IMR-90 (cell line): ENCODE measurements around the gene COL2A1. TPM values are rescaled to one million over a fixed set of nuclear protein-coding genes. Genes with fewer than 3 reads are reported as not detected.

Source experiments
- ATAC-seq: fragments of 200-7000 bp; cut with Tn5 transposase; 2 replicates; pipeline ENCODE4 v1.9.1; 2020; ENCODE audit warnings: low read depth, mild to moderate bottlenecking, moderate library complexity
- BruUV-seq: library from RNA; stranded (reverse); fragments of 400-500 nt; replicated peaks from 2 replicates; lab custom pipeline; 2021; lab: Mats Ljungman, UMichigan
- CTCF ChIA-PET: fragments of 300-600 bp; formaldehyde crosslinking; extraction: SDS; loops from one replicate; lab custom pipeline; 2021; ENCODE audit warnings: antibody characterized with exemption; lab: Yijun Ruan, JAX
- POLR2A ChIA-PET: fragments of 300-600 bp; sonication (Branson Sonifier 250); formaldehyde crosslinking; loops from one replicate; lab custom pipeline; 2022; ENCODE audit warnings: antibody characterized with exemption; ENCODE audit not compliant: unreplicated experiment; lab: Charles Lee
- DNase-seq: peaks from one replicate; pipeline ENCODE4 v3.0.0; 2013
- H2AFZ ChIP-seq: replicated peaks from 2 replicates; pipeline ENCODE3; 2013; ENCODE audit warnings: low read length, mild to moderate bottlenecking; ENCODE audit not compliant: poor library complexity
- H2AK5ac ChIP-seq: 2 replicates; pipeline ENCODE4 v1.6.1; 2013; ENCODE audit warnings: low read depth, low read length, inconsistent platforms
- H2AK9ac ChIP-seq: replicated peaks from 2 replicates; pipeline ENCODE3; 2013; ENCODE audit warnings: mild to moderate bottlenecking, low read depth, low read length, moderate library complexity; ENCODE audit not compliant: poor library complexity
- H2BK120ac ChIP-seq: 2 replicates; pipeline ENCODE4 v1.6.1; 2013; ENCODE audit warnings: low read depth, low read length, inconsistent platforms
- H2BK15ac ChIP-seq: 3 replicates; pipeline ENCODE4 v1.6.1; 2013; ENCODE audit warnings: low read depth, low read length, inconsistent platforms
- H2BK20ac ChIP-seq: 2 replicates; pipeline ENCODE4 v1.6.1; 2013; ENCODE audit warnings: low read depth, mild to moderate bottlenecking, inconsistent platforms, low read length, moderate library complexity
- H2BK5ac ChIP-seq: 2 replicates; pipeline ENCODE4 v1.6.1; 2013; ENCODE audit warnings: mild to moderate bottlenecking, low read depth, low read length, inconsistent platforms; ENCODE audit not compliant: poor library complexity, severe bottlenecking
- H3K14ac ChIP-seq: replicated peaks from 2 replicates; pipeline ENCODE4 v1.6.1; 2013; ENCODE audit warnings: low read depth, low read length, inconsistent platforms
- H3K18ac ChIP-seq: 2 replicates; pipeline ENCODE4 v1.6.1; 2013; ENCODE audit warnings: low read depth, low read length, control low read depth
- H3K23ac ChIP-seq: 2 replicates; pipeline ENCODE4 v1.6.1; 2013; ENCODE audit warnings: low read depth, low read length, inconsistent platforms
- H3K27ac ChIP-seq: 2 replicates; pipeline ENCODE4 v1.5.1; 2013; ENCODE audit warnings: mild to moderate bottlenecking, control low read depth, low read length; ENCODE audit not compliant: insufficient read depth
- H3K27me3 ChIP-seq: 2 replicates; pipeline ENCODE4 v1.6.1; 2013; ENCODE audit warnings: low read length; ENCODE audit not compliant: control insufficient read depth, insufficient read depth
- H3K36me3 ChIP-seq: 2 replicates; pipeline ENCODE4 v1.6.1; 2013; ENCODE audit warnings: low read length, mixed read lengths; ENCODE audit not compliant: control insufficient read depth, insufficient read depth
- H3K4ac ChIP-seq: 2 replicates; pipeline ENCODE4 v1.6.1; 2013; ENCODE audit warnings: low read depth, low read length, inconsistent platforms
- H3K4me1 ChIP-seq: 2 replicates; pipeline ENCODE4 v1.6.1; 2013; ENCODE audit warnings: low read length, mixed read lengths; ENCODE audit not compliant: control insufficient read depth, insufficient read depth
- H3K4me2 ChIP-seq: 2 replicates; pipeline ENCODE4 v1.6.1; 2013; ENCODE audit warnings: low read depth, mild to moderate bottlenecking, control low read depth, low read length, moderate library complexity
- H3K4me3 ChIP-seq: 2 replicates; pipeline ENCODE4 v1.5.1; 2013; ENCODE audit warnings: low read depth, mild to moderate bottlenecking, control low read depth, low read length, moderate library complexity; ENCODE audit not compliant: insufficient read depth
- H3K56ac ChIP-seq: 2 replicates; pipeline ENCODE4 v1.6.1; 2013; ENCODE audit warnings: low read length, inconsistent platforms; ENCODE audit not compliant: insufficient read depth; ENCODE audit errors: extremely low read depth
- H3K79me1 ChIP-seq, 2 experiments: 2 replicates each; pipeline ENCODE4 v1.6.1; 2013; ENCODE audit warnings: low read length in 2 of 2, inconsistent platforms in 1 of 2, low read depth in 1 of 2
- H3K9ac ChIP-seq: 2 replicates; pipeline ENCODE4 v1.6.1; 2013; ENCODE audit warnings: low read depth, low read length, control low read depth
- H3K9me1 ChIP-seq: 2 replicates; pipeline ENCODE4 v1.6.1; 2013; ENCODE audit warnings: low read length, inconsistent platforms; ENCODE audit not compliant: insufficient read depth
- H3K9me3 ChIP-seq: 2 replicates; pipeline ENCODE4 v1.6.1; 2013; ENCODE audit warnings: low read length; ENCODE audit not compliant: control insufficient read depth, insufficient read depth
- H4K20me1 ChIP-seq: 2 replicates; pipeline ENCODE4 v1.6.1; 2013; ENCODE audit warnings: low read length, inconsistent platforms; ENCODE audit not compliant: insufficient read depth
- H4K5ac ChIP-seq: 2 replicates; pipeline ENCODE4 v1.6.1; 2013; ENCODE audit warnings: mild to moderate bottlenecking, low read depth, low read length, control low read depth
- H4K8ac ChIP-seq, 2 experiments: 2 replicates each; pipeline ENCODE4 v1.6.1; 2013; ENCODE audit warnings: low read depth in 2 of 2, low read length in 2 of 2, control low read depth in 1 of 2, inconsistent platforms in 1 of 2
- H4K91ac ChIP-seq: 2 replicates; pipeline ENCODE4 v1.6.1; 2013; ENCODE audit warnings: low read depth, low read length, inconsistent platforms; ENCODE audit not compliant: insufficient read depth
- MAFK ChIP-seq: IDR thresholded peaks from 2 replicates; pipeline ENCODE4 v1.6.1; 2012; ENCODE audit warnings: low read depth, low read length, improper control_type of control experiment
- MXI1 ChIP-seq: IDR thresholded peaks from 2 replicates; pipeline ENCODE4 v1.6.1; 2012; ENCODE audit warnings: low read depth, mild to moderate bottlenecking, low read length, moderate library complexity, borderline replicate concordance
- RAD21 ChIP-seq: IDR thresholded peaks from 2 replicates; pipeline ENCODE4 v1.6.1; 2012; ENCODE audit warnings: low read length, improper control_type of control experiment
- WGBS, 2 experiments: methylation state at CpG; one replicate each; pipeline versions ENCODE4 v1.1.5 to v1.1.7; 2013; ENCODE audit warnings: missing lambda C conversion rate in 2 of 2; ENCODE audit not compliant: insufficient read length in 1 of 2; ENCODE audit errors: extremely low coverage in 2 of 2; 5-methylcytosine and 5-hydroxymethylcytosine counted together
- dilution Hi-C: fragments of 300-500 bp; cut with HindIII; formaldehyde crosslinking; loops from one replicate; pipeline ENCODE4 v1.14.3; 2018; ENCODE audit warnings: low sequenced_read_pairs; ENCODE audit not compliant: unreplicated experiment
- in situ Hi-C: fragments of 300-500 bp; cut with MboI; formaldehyde crosslinking; loops from 3 replicates; pipeline ENCODE4 v1.14.3; 2019; ENCODE audit warnings: low sequenced_read_pairs, inconsistent platforms, mixed read lengths
- intact Hi-C: fragments of 100-400 bp; cut with micrococcal nuclease; formaldehyde crosslinking; loops from 2 replicates; pipeline ENCODE4 v1.10.0; 2022
- polyA plus RNA-seq, 3 experiments: library from polyadenylated mRNA; depleted of rRNA; stranded (reverse); fragments of >200 nt; gene quantifications; 2 replicates each; pipeline ENCODE4 v1.2.3, GENCODE V29; 2012; ENCODE audit warnings: low replicate concordance in 1 of 3
- total RNA-seq: library from RNA; depleted of rRNA; stranded (reverse); fragments of >200 nt; gene quantifications from 2 replicates; pipeline ENCODE4 v1.2.3, GENCODE V29; 2012
- TF ChIP-seq, protein P1 (sequence below): fragments of 150-350 bp; IDR thresholded peaks from 2 replicates; pipeline ENCODE4 v1.6.1; 2017; ENCODE audit warnings: mild to moderate bottlenecking, antibody characterized with exemption, low read length, low read depth

COL2A1 gene
- total and polyA plus RNA-seq, 2 of the 4 experiments (the other 2 are of a cell fraction), result 0.05 TPM; not detected in 1

- Histone ChIP-seq H4K5ac (no peak overlapping the region), H2AK5ac (no peak overlapping the region), H2BK120ac (no peak overlapping the region), H3K9ac (no peak overlapping the region), H4K8ac (no peak overlapping the region), H3K9me1 (no peaks in the 10 kb centered on the region), H2AFZ (peak overlapping the region; percentile 52), H3K4ac (no peak overlapping the region), H2AK9ac (no peak overlapping the region), H2BK15ac (no peak overlapping the region), H4K20me1 (peaks cover 6% of the 10 kb centered on the region; the same call in 1 of the 2 replicates), H2BK20ac (no peak overlapping the region), H3K56ac (no peak overlapping the region), H3K27ac (no peak overlapping the region), H4K91ac (no peak overlapping the region), H3K79me1 (no peaks in the 10 kb centered on the region), H3K27me3 (peaks cover 78% of the 10 kb centered on the region), H3K18ac (no peak overlapping the region), H3K4me1 (peaks cover 4% of the 10 kb centered on the region; the same call in 1 of the 2 replicates), H3K9me3 (no peaks in the 10 kb centered on the region), H3K14ac (no peak overlapping the region), H3K4me3 (no peak overlapping the region), H3K23ac (0 out of 2 replicates have a peak overlapping the region, but pooled peaks have one; percentile 12), H3K36me3 (no peaks in the 10 kb centered on the region), H2BK5ac (no peak overlapping the region), H3K4me2 (peak overlapping the region; percentile 83)
- no TSS peak for BruUV-seq
- CTCF ChIA-PET, result no interaction called here
- DNase-seq (peak; percentile 31), ATAC-seq (peak; percentile 11; the same call in 1 of the 2 replicates)
- POLR2A ChIA-PET, result no interaction called here
- 0% methylated on average over 9 of the region's 26 CpGs; no CpG with 5 or more reads in 1 of the 2 experiments for WGBS, 2 experiments
- intact Hi-C loops (no loop called here), dilution Hi-C loops (no loop called here), in situ Hi-C loops (no loop called here)
- no peak for TF ChIP-seq MAFK
- TF ChIP-seq RAD21, result no peak
- TF ChIP-seq MXI1, result no peak
- TF ChIP-seq, protein P1, sequence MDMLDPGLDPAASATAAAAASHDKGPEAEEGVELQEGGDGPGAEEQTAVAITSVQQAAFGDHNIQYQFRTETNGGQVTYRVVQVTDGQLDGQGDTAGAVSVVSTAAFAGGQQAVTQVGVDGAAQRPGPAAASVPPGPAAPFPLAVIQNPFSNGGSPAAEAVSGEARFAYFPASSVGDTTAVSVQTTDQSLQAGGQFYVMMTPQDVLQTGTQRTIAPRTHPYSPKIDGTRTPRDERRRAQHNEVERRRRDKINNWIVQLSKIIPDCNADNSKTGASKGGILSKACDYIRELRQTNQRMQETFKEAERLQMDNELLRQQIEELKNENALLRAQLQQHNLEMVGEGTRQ, result no peak
Observed at GRCh38 chr12:48002773-48003218, 1.5 kb downstream of the COL2A1 start.
